ENCODE data around the gene GAS7. TPM values are rescaled to one million over a fixed set of nuclear protein-coding genes. Genes with fewer than 3 reads are reported as not detected.
A peak's percentile ranks its signal among the peaks of the same experiment; 100 is the strongest.

GAS7 gene
- total RNA-seq, 1 donor, result 8.6 TPM

GRCh38 chr17:9913476-9913875, 284.9 kb downstream of the GAS7 start:
- TF ChIP-seq, protein P1, sequence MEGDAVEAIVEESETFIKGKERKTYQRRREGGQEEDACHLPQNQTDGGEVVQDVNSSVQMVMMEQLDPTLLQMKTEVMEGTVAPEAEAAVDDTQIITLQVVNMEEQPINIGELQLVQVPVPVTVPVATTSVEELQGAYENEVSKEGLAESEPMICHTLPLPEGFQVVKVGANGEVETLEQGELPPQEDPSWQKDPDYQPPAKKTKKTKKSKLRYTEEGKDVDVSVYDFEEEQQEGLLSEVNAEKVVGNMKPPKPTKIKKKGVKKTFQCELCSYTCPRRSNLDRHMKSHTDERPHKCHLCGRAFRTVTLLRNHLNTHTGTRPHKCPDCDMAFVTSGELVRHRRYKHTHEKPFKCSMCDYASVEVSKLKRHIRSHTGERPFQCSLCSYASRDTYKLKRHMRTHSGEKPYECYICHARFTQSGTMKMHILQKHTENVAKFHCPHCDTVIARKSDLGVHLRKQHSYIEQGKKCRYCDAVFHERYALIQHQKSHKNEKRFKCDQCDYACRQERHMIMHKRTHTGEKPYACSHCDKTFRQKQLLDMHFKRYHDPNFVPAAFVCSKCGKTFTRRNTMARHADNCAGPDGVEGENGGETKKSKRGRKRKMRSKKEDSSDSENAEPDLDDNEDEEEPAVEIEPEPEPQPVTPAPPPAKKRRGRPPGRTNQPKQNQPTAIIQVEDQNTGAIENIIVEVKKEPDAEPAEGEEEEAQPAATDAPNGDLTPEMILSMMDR (IDR thresholded peaks at IDR 0.05; ENCODE audit: insufficient read depth, low read depth, low read length), result no peak
- no peak overlapping the region for H3K4me3 ChIP-seq (ENCODE audit: low read depth, low read length)
- DNase-seq (ENCODE audit: low read depth), result no peak

DNA sequence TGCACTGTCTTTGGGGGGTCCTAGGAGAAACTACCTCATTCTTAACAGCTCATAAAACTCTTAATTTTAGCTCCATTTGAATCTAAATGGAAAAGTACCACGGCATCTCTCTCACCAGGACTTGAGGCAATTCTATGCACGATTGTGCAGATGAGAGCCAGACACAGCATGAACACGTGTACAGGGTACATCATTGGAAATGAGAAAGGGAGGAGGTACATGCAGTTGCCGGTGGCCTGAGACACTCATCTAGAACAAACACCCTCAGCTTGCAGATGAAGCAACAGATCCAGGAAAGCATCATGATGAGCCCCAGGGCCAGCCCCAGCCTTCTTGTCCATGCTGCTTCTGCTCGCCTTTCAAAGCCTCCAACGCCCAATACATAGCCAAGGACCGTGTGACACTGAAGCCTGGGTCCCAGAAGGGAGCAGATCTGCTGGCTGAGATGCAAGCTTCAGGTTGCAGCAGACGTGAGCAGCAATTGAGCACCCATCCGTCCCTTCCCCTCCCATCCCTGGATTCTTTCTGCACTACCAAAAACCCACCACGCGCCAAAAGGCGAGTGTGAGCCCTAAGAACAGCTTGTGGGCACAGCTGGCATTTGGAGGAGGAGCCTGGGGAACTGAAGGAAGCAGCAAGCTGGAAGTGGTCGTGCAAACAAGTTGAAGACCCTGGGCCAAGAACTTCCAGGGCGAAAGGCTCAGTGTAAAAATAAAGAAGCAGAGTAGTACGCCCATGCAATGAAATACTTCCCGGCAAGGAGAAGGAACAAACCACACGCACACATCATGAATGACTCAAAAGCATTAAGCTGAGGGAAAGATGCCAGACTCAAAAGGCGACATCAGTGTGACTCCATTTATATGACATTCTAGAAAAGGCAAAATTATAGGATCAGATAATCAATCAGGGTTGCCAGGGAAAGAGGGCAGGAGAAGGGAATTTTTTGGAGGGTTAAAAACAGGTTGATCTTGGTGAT, 286.0 kb downstream of the GAS7 start:
- no peak for DNase-seq (ENCODE audit: low read depth)
- TF ChIP-seq, protein P1 (IDR thresholded peaks at IDR 0.05; ENCODE audit: insufficient read depth, low read depth, low read length), result no peak
- H3K4me3 ChIP-seq (ENCODE audit: low read depth, low read length), result no peak overlapping the region

- no peak for DNase-seq (ENCODE audit: low read depth)
- H3K4me3 ChIP-seq (ENCODE audit: low read depth, low read length), result no peak overlapping the region
- TF ChIP-seq, protein P1 (IDR thresholded peaks at IDR 0.05; ENCODE audit: insufficient read depth, low read depth, low read length), result no peak
Measured at GRCh38 chr17:9911089-9911488, 287.3 kb downstream of the GAS7 start.

DNA sequence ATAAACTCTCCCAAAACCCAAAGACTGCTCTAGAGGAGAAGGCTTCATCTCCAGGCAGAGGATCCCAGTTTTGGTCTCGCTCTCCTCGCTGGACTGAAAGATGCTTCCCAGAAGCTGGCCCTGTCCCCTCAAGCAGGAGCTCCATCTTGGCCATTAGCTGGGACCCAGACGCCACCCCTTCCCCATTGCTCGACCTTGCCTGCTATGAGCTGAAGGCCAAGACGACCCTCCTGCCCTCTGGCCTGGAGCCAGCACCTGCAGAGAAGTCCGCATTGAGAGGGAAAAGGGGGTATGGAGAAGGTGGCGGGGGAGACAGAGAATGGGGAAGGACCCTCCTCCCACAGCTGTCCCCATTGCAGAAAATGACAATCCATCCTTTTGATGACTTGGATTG, 289.8 kb downstream of the GAS7 start:
- H3K4me3 ChIP-seq (ENCODE audit: low read depth, low read length), result no peak overlapping the region
- TF ChIP-seq, protein P1 (IDR thresholded peaks at IDR 0.05; ENCODE audit: insufficient read depth, low read depth, low read length), result no peak
- DNase-seq (ENCODE audit: low read depth), result no peak

DNA sequence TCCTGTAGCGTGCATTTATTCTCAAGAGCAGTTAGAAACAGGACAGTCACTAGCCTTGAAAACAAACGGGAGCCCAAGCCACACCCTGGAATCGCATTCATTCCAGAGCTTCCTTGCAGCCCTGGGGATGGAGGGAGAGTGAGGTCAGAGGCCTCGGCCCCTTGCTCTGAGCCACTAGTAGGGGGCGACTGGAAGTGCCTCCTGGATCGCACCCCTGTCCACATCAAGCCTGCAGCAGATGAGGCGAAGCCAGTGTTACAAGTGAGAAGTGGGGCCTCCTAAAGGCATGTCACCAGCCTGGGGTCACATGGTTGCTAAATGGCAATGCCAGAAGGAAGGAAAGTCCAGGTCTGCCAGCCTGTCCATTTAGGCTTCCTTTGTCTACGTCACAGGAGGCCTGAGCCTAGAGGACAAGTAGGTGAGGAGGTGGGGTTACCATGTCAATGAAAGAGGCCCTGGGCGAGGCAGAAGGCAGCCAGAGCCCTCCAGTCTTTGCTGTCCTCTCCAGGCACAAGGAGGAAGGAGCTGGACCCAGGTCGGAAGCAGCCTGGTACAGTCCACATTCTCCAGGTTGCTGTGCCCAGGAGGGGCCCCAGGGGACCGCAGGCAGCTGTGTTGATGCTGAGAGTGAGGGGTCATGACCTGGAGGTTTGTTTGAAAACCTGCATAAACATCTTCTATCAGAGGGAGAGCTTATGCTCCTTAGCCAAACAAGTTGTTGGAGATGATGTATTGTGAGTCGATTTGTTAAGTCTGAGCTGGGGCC, 290.3 kb downstream of the GAS7 start:
- TF ChIP-seq, protein P1 (IDR thresholded peaks at IDR 0.05; ENCODE audit: insufficient read depth, low read depth, low read length), result no peak
- H3K4me3 ChIP-seq (ENCODE audit: low read depth, low read length), result no peak overlapping the region
- peak; percentile 85 for DNase-seq (ENCODE audit: low read depth)

DNA sequence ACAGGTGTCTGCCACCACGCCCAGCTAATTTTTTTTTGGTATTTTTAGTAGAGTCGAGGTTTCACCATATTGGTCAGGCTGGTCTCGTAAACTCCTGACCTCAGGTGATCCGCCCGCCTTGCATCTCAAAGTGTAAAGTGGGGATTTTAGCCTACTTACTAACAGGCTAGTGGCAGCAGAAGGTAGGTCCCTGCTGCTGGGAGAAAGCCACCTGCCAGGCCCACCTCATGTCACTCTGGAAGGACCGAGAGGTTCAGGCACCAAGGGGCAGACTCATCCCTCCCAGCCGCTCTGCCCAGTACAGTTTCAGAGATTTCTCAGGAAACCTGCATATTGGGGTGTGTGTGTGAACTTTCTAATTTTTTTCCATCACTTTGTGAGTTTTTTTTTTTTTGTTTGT, 291.3 kb downstream of the GAS7 start:
- DNase-seq (ENCODE audit: low read depth), result no peak
- TF ChIP-seq, protein P1 (IDR thresholded peaks at IDR 0.05; ENCODE audit: insufficient read depth, low read depth, low read length), result no peak
- H3K4me3 ChIP-seq (ENCODE audit: low read depth, low read length), result no peak overlapping the region
